Esophagus squamous epithelium (tissue), 4 donors: Measurements from ENCODE around the gene EPS15.

Experiments
- POLR2A ChIP-seq, 4 donors: fragments of 450-650 bp; IDR thresholded peaks; one replicate each; pipeline ENCODE4 v1.6.1; 2017; ENCODE audit warnings: antibody characterized with exemption in 4 of 4, mild to moderate bottlenecking in 4 of 4, moderate library complexity in 3 of 4
- TF ChIP-seq, protein P1 (sequence below), 6 experiments: fragments of 450-650 bp in 4 of 6; fragments of 200-600 bp in 2 of 6; sonication (generic) in 2 of 6; IDR thresholded peaks; one replicate each; pipeline ENCODE4 v1.5.1; 2016 to 2019; ENCODE audit warnings: antibody characterized with exemption in 6 of 6, mild to moderate bottlenecking in 4 of 6, moderate library complexity in 4 of 6

- TF ChIP-seq, protein P1, sequence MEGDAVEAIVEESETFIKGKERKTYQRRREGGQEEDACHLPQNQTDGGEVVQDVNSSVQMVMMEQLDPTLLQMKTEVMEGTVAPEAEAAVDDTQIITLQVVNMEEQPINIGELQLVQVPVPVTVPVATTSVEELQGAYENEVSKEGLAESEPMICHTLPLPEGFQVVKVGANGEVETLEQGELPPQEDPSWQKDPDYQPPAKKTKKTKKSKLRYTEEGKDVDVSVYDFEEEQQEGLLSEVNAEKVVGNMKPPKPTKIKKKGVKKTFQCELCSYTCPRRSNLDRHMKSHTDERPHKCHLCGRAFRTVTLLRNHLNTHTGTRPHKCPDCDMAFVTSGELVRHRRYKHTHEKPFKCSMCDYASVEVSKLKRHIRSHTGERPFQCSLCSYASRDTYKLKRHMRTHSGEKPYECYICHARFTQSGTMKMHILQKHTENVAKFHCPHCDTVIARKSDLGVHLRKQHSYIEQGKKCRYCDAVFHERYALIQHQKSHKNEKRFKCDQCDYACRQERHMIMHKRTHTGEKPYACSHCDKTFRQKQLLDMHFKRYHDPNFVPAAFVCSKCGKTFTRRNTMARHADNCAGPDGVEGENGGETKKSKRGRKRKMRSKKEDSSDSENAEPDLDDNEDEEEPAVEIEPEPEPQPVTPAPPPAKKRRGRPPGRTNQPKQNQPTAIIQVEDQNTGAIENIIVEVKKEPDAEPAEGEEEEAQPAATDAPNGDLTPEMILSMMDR (IDR thresholded peaks at IDR 0.05): no peak
- TF ChIP-seq POLR2A (IDR thresholded peaks at IDR 0.05): no peak
Observed at GRCh38 chr1:51410568-51411460, 108.3 kb downstream of the EPS15 start.
